ENCODE results near the gene DLG2. TPM values are rescaled to one million over a fixed set of nuclear protein-coding genes. Genes with fewer than 3 reads are reported as not detected.

The DLG2 gene
- total RNA-seq, 4 donors from 2014 or later: 7.3 to 14.1 (median 11.1) TPM

- no peaks in the 10 kb centered on the region for H3K27me3 ChIP-seq
Measured at GRCh38 chr11:83642500-83642899, 1984.6 kb downstream of the DLG2 start.

GRCh38 chr11:83641511-83641910, 1985.6 kb downstream of the DLG2 start:
- TF ChIP-seq POLR2AphosphoS5 (IDR thresholded peaks at IDR 0.05): peak in 1 of 2 donors; percentile 7
- no peak for TF ChIP-seq EP300 (IDR thresholded peaks at IDR 0.05)
- TF ChIP-seq, protein P1, sequence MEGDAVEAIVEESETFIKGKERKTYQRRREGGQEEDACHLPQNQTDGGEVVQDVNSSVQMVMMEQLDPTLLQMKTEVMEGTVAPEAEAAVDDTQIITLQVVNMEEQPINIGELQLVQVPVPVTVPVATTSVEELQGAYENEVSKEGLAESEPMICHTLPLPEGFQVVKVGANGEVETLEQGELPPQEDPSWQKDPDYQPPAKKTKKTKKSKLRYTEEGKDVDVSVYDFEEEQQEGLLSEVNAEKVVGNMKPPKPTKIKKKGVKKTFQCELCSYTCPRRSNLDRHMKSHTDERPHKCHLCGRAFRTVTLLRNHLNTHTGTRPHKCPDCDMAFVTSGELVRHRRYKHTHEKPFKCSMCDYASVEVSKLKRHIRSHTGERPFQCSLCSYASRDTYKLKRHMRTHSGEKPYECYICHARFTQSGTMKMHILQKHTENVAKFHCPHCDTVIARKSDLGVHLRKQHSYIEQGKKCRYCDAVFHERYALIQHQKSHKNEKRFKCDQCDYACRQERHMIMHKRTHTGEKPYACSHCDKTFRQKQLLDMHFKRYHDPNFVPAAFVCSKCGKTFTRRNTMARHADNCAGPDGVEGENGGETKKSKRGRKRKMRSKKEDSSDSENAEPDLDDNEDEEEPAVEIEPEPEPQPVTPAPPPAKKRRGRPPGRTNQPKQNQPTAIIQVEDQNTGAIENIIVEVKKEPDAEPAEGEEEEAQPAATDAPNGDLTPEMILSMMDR (IDR thresholded peaks at IDR 0.05): no peak
- no peak for TF ChIP-seq POLR2A (IDR thresholded peaks at IDR 0.05; ENCODE audit: low read depth)
- Histone ChIP-seq H3K4me3 (no peak overlapping the region), H3K27me3 (no peaks in the 10 kb centered on the region), H3K9me3 (no peaks in the 10 kb centered on the region), H3K27ac (replicated peaks in 1 of 4) (no peak overlapping the region), H3K36me3 (no peaks in the 10 kb centered on the region), H3K4me1 (peaks cover 0 to 10% (median 3%) of the 10 kb centered on the region in 4 donors)
- DNase-seq (ENCODE audit: extremely low spot score): no peak
- intact Hi-C loops (cut with DNase I): no loop called here
- WGBS: 44% methylated on average over 7 of the region's 7 CpGs

More at GRCh38 chr11:83642500-83642899, 1984.6 kb downstream of the DLG2 start:
- H3K27ac ChIP-seq (replicated peaks in 1 of 4): no peak overlapping the region
- H3K9me3 ChIP-seq: no peaks in the 10 kb centered on the region
- H3K4me3 ChIP-seq: no peak overlapping the region
- peaks cover 0 to 10% (median 3%) of the 10 kb centered on the region in 4 donors for H3K4me1 ChIP-seq
- TF ChIP-seq, protein P1 (IDR thresholded peaks at IDR 0.05): no peak
- TF ChIP-seq EP300 (IDR thresholded peaks at IDR 0.05) (no peak), POLR2A (IDR thresholded peaks at IDR 0.05; ENCODE audit: low read depth) (no peak), POLR2AphosphoS5 (IDR thresholded peaks at IDR 0.05) (no peak)
- intact Hi-C loops (cut with DNase I): no loop called here
- no peaks in the 10 kb centered on the region for H3K36me3 ChIP-seq
- no peak for DNase-seq (ENCODE audit: extremely low spot score)

DNA sequence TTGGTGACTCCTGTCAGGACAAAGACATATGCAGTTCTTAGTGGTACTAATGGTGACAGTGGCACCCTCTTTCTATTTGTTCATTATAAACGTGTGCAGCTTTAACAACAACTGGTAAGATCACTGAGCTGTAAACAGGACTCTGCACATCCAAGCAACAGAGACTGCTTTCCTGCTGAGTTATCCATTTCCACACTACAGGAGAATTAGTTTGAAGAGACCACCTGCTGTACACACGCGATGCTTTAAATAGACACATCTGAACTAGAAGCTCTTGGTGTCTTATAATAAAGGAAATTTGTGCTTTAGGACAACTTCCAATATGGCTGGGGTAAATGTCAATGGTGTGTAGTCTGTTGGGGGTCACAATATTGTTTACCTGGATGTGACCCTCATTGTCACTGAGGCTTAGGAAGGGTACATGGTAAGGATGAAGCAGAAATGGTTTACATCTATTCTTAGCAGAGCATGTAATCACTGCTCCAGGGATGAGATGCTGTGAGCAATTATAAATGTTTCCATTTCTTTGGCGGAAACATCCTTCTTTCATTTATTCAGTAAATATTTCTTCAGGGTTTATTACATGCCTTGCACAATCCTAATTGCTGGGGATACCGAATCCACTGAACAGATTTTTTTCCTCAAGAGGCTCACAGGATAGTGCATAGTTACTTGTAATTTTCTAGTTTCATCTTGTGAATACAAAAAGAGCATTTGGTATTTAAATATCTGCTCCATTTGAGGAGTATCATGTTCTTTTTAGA, 1987.0 kb downstream of the DLG2 start:
- WGBS: 72% methylated on average over 5 of the region's 5 CpGs
- no peaks in the 10 kb centered on the region for H3K9me3 ChIP-seq
- TF ChIP-seq, protein P1 (IDR thresholded peaks at IDR 0.05): no peak
- TF ChIP-seq POLR2A (IDR thresholded peaks at IDR 0.05; ENCODE audit: low read depth) (no peak), EP300 (IDR thresholded peaks at IDR 0.05) (no peak), POLR2AphosphoS5 (IDR thresholded peaks at IDR 0.05) (no peak)
- intact Hi-C loops (cut with DNase I): no loop called here
- peaks cover 0 to 10% (median 3%) of the 10 kb centered on the region in 4 donors for H3K4me1 ChIP-seq
- H3K36me3 ChIP-seq: no peaks in the 10 kb centered on the region
- DNase-seq (ENCODE audit: extremely low spot score): no peak
- H3K27me3 ChIP-seq: no peaks in the 10 kb centered on the region
- H3K4me3 ChIP-seq: no peak overlapping the region
- no peak overlapping the region for H3K27ac ChIP-seq (replicated peaks in 1 of 4)

DNA sequence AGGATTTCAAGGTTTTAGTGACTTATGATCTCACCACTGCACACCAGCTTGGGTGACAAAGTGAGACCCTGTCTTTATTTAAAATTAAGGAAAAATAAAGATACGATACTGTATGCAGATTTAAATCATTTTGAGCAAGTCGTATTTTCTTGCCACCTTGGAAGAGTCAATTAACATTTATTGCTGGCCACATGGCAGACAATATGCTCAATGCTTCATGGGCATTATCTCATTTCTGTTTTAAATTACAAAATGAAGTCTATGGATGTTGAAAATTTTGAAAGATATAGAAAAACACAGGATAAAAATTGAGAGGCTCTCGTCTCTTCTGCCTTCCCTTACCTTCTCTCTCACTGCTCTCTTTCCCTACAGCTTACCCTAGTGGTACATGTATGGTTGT, 1992.0 kb downstream of the DLG2 start:
- H3K27ac ChIP-seq (replicated peaks in 1 of 4): no peak overlapping the region
- H3K36me3 ChIP-seq: no peaks in the 10 kb centered on the region
- DNase-seq (ENCODE audit: extremely low spot score): no peak
- 85% methylated on average over 3 of the region's 3 CpGs for WGBS
- H3K27me3 ChIP-seq: no peaks in the 10 kb centered on the region
- TF ChIP-seq EP300 (IDR thresholded peaks at IDR 0.05) (no peak), POLR2AphosphoS5 (IDR thresholded peaks at IDR 0.05) (no peak), POLR2A (IDR thresholded peaks at IDR 0.05; ENCODE audit: low read depth) (no peak)
- TF ChIP-seq, protein P1 (IDR thresholded peaks at IDR 0.05): no peak
- H3K9me3 ChIP-seq: no peaks in the 10 kb centered on the region
- H3K4me1 ChIP-seq: no peaks in the 10 kb centered on the region
- H3K4me3 ChIP-seq: no peak overlapping the region
- intact Hi-C loops (cut with DNase I): no loop called here
